Endometrial microvascular endothelial cells (primary cell): ENCODE measurements around the gene TTLL9. TPM values are rescaled to one million over a fixed set of nuclear protein-coding genes. Genes with fewer than 3 reads are reported as not detected.

ENCODE experiments used
- in situ Hi-C: cut with HindIII; loops from 2 replicates; pipeline ENCODE4 v1.10.0; 2017; ENCODE audit warnings: low sequenced_read_pairs, low pct_unique_long_range_greater_than_20kb; ENCODE audit errors: inconsistent ontology term
- total RNA-seq: library from RNA; depleted of rRNA; stranded (reverse); fragments of >200 nt; gene quantifications from one replicate; pipeline ENCODE4 v1.2.3, GENCODE V29; 2015; ENCODE audit errors: inconsistent ontology term

The TTLL9 gene
- total RNA-seq, 1 donor from 2014 or later, result not detected

DNA sequence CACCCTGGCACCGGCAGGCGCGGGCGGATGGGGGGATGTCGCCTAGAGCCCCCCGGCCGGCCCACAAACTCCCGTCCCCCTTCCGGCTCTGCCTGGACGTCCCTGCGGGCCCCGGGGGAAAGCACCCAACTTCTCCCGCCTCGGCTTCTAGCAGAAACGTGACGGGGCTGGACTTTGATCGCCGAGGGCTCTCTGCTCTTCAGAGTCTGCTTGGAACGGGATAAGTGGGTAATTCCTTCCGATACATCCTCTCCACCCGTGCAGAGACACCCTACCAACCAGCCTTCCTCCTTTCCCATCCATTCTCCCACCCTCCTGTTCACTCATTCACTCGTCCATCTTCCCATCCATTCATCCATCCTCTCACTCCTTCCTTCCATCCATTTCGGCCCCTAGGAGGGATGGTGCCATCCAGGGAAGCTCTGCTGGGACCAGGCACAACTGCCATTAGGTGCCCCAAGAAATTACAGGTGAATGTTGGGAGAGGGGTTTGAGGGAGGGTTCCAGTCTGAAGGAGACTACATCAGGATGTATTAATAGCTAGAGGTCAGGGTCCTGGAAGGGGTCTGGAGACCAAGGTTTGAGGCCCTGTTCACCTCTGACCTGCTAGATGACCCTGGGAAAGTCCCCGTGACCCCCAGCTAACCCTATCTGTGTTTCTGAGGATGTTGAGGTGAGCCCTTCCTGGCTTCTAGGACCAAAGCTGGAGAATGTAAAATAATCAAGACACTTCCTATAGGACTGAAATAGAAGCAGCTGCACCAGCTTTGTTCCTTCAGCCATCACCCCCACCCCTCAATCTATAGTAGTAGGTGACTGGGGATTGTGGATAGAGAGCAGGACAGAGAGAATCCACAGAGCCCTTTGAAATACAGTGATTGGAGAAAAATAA, 538 bp downstream of the TTLL9 start:
- in situ Hi-C loops, result no loop called here

DNA sequence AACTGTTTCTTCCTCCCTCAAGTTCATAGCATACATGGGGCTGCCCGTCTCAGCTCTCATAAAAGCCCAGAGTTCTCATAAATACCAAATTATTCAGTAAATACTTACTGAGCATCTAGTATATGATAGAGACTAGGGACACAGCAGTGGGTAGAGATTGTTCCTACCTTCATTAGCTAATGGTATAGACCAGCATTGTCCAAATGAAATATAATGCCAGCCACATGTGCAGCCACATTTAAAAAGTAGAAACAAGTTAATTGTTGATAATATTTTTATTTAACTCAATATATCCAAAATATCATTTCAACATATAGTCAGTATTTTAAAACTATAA, 1.2 kb downstream of the TTLL9 start:
- in situ Hi-C loops, result no loop called here

DNA sequence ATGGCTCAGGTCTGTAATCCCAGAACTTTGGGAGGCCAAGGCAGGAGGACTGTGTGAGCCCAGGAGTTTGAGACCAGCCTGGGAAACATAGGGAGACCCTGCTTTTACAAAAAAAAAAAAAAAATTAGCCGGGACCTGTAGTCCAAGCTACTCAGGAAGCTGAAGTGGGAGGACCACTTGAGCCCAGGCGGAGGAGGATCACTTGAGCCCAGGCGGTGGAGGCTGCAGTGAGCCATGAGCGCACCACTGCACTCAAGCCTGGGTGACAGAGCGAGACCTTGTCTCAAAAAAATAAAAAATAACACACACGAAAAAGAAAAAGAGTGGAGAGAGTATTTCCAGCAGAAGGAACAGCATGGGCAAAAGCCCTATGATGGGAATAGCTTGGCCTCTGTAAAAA, 2.0 kb downstream of the TTLL9 start:
- in situ Hi-C loops, result no loop called here

DNA sequence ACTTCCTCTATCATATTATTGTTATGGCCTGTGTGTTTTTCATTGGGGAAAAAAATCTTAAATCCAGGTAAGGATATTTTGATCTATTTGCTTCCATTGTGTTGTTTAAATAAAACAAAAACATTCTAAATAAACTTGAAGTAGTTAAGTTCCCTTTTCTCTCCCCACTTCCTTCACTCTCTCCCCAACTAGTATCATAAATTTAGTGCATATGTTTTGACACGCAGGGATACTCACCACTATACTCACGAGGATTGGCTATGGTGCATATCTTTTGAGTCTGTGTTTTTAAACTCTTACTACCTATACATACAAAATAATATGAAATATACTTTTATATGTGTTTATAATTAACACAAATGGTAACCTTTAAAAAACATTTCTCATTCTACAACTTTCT, 5.2 kb downstream of the TTLL9 start:
- in situ Hi-C loops, result no loop called here

DNA sequence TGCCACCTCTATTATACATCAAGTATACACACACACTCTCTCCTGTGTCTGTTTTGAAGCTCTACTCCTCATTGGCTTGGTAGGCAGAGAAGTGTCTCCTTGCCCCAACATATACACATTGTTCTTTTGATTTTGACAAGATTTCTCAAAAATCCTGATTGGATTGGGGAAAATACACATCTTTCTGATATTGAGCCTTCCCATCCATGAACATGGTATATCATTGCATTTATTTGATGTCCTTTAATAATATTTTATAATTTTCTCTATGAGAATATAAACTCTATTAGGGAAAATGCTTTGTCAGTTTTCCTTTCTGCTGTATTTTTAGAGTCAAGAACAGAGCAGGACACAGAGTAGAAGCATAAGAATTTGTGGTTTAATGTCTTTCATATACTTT, 7.2 kb downstream of the TTLL9 start:
- in situ Hi-C loops, result no loop called here

DNA sequence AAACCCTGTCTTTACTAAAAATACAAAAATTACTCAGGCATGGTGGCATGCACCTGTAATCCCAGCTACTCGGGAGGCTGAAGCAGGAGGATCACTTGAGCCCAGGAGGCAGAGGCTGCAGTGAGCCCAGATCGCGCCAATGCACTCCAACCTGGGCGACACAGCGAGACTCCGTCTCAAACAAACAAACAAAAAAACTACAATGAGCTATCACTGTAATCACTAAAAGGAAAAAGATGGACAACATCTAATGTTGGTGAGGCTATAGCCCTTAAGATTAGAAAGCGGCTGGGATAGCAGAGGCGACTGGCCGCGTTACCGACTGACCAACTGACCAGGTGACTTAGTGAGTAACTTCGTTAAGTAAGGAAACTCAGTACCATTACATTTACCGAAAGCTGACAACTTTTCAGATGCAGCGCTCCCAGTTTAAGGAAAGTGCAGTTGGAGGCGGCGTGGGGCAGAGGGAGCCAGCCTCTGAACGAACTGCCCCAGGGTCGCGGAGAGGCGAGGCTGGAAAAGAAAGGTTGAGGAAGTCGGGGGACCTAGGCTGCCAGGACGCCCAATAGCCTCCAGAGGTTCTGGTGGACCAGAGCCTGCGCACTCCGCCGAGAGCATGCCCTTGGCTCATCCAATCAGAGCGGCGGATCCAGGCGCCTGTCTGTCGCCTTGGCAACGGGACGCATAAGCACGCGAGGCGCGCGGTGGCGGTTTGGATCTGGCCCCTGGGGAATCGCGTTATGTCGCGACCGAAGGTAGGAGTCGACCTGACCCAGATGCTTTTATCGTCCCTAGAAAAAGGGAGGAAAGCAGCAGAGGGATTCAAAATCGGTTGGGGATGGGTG, 8.9 kb downstream of the TTLL9 start:
- in situ Hi-C loops, result no loop called here

DNA sequence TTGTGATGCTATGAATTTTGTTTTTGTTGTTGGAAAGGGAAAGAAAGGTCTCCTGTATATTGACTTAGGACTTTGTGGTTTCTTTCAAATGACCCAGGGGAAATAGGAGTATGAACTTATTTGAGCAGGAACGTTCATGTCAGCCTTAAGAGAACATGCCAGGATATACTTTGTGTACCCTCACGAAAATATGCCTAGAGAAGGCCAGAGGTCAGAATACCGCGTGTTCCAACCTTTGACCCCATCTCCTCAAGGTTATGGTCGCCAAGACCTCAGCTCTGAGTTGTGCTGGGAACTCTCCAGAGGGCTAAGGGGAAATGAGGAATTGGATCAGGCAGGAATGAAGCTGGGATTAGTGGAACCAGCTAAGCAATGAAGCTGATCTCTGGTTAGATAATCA, 11.5 kb downstream of the TTLL9 start:
- in situ Hi-C loops, result no loop called here

DNA sequence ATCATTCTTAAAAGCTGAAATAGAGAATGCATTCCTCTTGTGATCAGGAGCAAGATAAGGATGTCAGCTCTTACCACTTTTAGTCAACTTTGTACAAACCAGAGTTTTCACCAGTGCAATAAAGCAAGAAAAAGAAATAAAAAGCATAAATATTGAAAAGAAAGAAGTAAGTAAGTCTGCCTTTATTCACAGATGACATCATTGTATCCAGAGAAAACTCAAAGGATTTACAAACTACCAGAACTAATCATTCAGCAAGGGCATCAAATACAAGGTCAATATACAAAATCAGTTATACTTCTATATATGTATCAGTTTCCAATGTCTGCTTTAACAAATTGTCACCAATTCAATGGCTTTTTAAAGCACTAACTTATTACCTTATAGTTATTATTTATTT, 13.4 kb downstream of the TTLL9 start:
- in situ Hi-C loops, result no loop called here

DNA sequence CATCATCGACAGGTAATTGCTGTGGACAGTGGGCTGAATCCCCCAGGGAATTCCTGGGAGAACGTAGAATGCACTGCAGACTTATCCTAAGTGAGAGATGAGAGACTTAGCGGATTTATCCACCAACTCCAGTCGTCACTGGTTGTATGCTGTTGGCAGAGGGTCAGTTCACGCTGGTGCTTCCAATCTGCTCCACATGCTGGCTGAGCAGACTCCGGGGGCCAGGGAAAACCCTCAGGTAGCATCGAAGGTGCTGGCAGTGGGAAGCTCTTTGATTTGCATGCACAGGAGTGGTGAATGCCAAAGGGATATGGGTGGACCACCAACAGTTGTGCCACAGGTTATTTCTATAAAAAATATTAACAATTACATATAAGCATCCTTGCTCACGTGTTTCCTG, 20.2 kb downstream of the TTLL9 start:
- in situ Hi-C loops, result no loop called here

DNA sequence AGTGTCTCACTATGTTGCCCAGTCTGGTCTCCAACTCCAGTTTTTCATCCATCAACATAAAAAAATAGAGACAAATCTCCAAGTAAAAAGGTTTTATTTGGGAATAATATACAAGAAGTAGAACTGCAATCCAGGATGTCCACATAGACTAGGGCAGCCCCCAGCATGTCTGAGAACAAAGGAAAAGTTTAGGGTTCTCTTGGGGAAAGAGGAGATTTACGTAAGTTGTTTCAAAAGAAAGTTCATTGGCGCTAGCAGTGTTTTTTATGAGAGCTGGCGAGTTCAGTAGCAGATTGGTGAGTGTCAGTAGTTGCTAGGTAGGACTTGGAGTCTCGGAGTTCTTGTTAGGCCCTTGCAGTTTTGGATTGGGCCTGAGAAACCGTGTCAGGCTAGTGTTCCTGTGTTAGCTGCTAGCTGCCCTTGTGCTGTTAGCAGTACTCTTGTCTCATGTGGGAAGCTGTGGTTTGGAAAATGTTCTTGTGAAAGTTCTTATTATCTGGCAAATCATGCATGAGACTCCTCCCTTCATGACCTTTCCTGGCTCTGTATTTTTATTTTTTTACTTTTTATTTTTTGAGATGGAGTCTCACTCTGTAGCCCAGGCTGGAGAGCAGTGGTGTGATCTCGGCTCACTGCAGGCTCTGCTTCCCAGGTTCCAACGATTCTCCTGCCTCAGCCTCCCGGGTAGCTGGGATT, 24.7 kb downstream of the TTLL9 start:
- in situ Hi-C loops, result no loop called here

DNA sequence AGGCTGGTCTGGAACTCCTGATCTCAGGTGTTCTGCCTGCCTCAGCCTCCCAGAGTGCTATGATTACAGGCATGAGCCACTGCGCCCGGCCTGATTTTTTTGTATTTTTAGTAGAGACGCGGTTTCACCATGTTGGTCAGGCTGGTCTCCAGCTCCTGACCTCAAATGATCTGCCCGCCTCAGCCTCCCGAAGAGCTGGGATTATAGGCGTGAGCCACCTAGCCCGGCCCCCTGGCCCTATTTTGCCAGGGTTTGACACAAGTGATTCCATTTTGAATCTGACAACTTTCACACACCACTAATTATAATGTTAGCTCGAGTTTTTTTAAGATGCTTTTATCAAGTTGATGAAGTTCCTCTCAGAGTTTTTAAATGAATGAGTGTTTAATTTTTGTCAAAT, 25.6 kb downstream of the TTLL9 start:
- in situ Hi-C loops, result no loop called here

DNA sequence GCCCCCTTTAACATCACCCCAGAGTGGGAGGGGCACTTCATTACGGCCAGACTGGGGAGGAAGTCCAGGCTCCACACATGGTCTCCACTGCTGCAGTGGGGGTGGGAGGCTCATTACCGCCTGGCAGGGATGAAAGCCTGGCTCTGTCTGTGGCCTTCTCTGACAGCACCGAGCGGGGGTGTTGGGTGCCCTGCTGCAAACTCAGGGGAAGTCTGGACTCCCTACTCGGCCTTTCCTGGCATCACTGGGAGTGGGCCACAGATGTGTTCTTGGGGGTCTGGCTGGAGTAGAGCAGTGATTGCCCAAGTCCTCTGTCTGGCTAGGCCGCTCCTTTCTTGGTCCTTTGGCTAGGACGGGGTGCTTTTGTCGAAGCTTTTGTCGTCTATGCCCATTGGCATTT, 27.1 kb downstream of the TTLL9 start:
- in situ Hi-C loops, result no loop called here

DNA sequence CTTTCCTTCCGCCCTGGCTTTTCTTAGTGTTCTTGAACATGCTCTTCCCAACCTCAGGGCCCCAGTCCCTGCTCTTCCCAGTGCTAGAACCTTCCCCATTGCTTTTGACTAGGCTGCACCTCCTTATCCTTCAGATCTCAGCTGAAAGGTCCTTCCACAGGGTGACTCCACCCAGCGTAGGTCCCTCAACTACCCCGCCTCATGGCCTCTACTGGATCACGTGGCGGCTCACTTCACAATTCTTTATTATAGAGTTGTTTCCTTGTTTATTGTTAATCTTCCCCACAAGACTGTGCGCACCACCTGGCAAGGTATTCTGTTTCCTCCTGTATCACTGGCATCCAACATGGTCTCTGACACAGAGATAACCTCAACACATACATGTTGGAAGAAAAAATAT, 31.2 kb downstream of the TTLL9 start:
- in situ Hi-C loops, result no loop called here

DNA sequence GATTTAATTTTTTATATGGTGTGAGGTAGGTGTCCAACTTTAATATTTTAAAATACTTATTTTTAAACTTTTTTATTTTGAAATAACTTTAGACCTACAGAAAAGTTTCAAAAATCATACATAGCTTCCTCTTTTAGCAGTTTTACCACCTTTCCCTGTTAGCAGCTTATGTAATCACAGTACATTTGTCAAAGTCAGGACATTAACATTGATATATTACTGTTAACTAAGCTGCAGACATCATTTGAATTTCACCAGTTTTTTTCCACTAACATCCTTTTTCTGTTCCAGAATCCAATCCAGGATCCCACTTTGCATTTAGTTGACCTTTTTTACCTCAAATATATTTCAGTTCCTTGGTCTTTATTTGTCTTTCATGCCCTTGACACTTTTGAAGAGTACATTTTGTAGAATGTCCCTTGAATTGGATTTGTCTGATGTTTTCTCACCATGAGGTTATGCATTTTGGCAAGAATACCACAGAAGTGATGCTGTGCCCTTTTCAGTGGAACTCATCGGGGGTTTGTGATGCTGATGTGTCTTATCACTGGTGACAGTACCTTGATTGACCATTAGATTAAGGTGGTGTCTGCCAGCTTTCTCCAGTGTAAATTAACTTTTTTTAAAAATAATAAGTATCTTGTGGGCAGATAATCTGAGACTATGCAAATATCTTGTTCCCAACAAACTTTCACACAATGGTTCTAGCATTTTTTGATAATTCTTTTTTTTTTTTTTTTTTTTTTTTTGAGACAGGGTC, 33.4 kb downstream of the TTLL9 start:
- in situ Hi-C loops, result no loop called here

DNA sequence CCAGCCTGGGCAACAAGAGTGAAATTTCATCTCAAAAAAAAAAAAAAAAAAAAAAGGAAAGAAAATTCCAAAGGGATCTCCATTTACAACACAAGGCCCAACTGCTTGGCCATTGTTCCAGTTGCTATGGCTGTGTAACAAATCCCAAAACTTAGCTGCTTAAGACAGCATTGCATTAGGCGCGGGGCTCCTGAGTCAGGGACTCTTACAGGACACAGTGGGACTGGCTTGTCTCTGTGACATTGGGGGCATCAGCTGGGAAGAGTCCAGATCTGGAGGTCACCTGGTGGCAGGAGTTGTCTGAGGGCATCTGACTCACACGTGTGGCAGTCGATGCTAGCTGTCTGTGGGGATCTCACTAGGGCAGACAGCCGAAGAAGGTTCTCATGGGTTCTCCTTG, 35.6 kb downstream of the TTLL9 start:
- in situ Hi-C loops, result no loop called here

DNA sequence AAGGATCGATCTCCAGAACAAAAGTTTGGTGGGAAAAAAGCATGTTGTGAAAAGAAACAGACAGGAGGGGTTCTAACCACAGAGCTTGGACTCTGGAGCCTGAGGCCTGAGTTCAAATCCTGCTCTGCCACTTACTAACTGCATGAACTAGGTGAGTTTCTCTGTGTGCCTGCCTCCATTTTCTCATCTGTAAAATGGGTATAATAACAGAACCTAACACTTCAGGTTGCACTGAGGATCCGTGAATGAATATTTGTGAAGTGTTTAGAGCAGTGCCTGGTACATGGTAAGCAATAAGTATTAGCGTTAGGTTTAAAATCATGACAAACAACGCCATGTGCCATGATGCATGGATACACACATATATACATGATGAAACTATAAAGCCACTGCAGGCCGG, 36.6 kb downstream of the TTLL9 start:
- in situ Hi-C loops, result no loop called here

DNA sequence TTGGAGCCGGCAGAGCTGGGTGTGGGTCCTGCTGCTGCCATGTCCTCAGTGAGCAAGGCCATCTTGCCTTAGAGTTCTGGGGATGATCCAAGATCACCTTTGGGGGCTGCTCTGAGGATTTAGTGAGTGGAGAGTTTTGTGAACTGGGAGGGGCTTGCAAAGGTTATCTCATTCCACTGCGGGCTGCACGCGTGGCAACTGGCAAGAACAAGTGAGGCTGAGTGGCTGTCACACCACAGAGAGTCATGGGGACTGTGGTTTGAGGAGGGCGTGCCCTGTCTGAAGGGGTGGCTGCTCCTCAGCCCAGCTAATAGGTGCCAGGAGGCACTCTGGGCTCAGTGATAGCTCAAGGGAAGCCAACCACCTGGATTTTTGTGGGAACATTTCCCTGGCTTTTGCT, 37.6 kb downstream of the TTLL9 start:
- in situ Hi-C loops, result no loop called here

DNA sequence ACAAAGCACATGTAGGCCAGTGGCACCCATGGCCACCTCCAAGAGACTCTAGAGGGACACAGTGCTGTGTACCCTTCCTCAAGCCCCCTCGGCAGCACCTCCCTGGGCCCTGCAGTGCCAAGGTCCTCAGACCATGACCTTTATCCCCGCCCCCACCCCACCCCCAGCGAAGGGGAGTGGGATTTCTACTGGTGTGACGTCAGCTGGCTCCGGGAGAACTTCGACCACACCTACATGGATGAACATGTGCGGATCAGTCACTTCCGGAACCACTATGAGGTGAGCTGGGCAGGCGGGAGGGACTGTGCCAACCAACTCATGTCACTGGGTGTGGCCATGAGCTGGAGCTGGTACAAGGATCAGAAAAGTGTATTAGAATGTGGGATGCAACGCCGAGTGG, 38.0 kb downstream of the TTLL9 start:
- in situ Hi-C loops, result no loop called here
